Transverse colon (tissue), 3 donors: Measurements from ENCODE around the gene CCNY.

Experiments
- EP300 ChIP-seq: sonication (generic); formaldehyde crosslinking; IDR thresholded peaks from one replicate; pipeline ENCODE4 v1.6.1; 2017; ENCODE audit warnings: antibody characterized with exemption, low read depth
- POLR2A ChIP-seq: fragments of 450-650 bp; IDR thresholded peaks from one replicate; pipeline ENCODE4 v1.6.1; 2016; ENCODE audit warnings: antibody characterized with exemption, mild to moderate bottlenecking, moderate library complexity
- TF ChIP-seq, protein P1 (sequence below), 5 experiments: fragments of 200-600 bp in 3 of 5; fragments of 450-650 bp in 2 of 5; sonication (generic) in 3 of 5; IDR thresholded peaks; 1 replicate in 2 of 5; 2 replicates in 3 of 5; pipeline ENCODE4 v1.5.1; 2016 to 2017; ENCODE audit warnings: antibody characterized with exemption in 5 of 5, inconsistent platforms in 3 of 5, mild to moderate bottlenecking in 2 of 5, moderate library complexity in 1 of 5

DNA sequence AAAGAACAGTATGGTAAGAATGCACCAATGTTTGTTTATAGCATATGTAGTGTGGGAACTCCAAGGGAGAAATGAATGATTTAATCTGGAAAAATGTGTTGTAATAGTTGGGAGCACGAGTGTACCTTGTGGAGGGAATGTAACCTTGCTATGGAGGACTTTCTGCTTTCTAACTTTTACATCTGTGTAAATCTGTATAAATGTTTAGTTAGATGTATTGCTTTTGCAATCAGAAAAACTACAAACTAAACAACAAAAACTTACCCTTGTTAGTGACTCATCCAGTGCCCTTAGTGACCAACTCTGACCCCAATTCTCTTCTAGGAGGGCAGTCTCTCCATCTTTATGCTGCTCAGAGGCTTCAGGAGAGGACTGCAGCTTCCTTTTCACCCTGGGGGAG lies 89.3 kb downstream of the CCNY start:
- TF ChIP-seq, protein P1, sequence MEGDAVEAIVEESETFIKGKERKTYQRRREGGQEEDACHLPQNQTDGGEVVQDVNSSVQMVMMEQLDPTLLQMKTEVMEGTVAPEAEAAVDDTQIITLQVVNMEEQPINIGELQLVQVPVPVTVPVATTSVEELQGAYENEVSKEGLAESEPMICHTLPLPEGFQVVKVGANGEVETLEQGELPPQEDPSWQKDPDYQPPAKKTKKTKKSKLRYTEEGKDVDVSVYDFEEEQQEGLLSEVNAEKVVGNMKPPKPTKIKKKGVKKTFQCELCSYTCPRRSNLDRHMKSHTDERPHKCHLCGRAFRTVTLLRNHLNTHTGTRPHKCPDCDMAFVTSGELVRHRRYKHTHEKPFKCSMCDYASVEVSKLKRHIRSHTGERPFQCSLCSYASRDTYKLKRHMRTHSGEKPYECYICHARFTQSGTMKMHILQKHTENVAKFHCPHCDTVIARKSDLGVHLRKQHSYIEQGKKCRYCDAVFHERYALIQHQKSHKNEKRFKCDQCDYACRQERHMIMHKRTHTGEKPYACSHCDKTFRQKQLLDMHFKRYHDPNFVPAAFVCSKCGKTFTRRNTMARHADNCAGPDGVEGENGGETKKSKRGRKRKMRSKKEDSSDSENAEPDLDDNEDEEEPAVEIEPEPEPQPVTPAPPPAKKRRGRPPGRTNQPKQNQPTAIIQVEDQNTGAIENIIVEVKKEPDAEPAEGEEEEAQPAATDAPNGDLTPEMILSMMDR (IDR thresholded peaks at IDR 0.05), result no peak
- TF ChIP-seq POLR2A (no peak), EP300 (no peak)
